GM10266 (cell line): Measurements from ENCODE around the gene MMP15.

ENCODE experiments used
- DNase-seq: peaks from one replicate; pipeline ENCODE4 v3.0.0; 2012; ENCODE audit errors: extremely low spot score
- CTCF ChIP-seq: IDR thresholded peaks from 2 replicates; pipeline ENCODE4 v1.5.1; 2012; ENCODE audit warnings: mild to moderate bottlenecking, low read depth; ENCODE audit not compliant: control insufficient read depth, insufficient read depth; ENCODE audit errors: missing control alignments

Gene MMP15

DNA sequence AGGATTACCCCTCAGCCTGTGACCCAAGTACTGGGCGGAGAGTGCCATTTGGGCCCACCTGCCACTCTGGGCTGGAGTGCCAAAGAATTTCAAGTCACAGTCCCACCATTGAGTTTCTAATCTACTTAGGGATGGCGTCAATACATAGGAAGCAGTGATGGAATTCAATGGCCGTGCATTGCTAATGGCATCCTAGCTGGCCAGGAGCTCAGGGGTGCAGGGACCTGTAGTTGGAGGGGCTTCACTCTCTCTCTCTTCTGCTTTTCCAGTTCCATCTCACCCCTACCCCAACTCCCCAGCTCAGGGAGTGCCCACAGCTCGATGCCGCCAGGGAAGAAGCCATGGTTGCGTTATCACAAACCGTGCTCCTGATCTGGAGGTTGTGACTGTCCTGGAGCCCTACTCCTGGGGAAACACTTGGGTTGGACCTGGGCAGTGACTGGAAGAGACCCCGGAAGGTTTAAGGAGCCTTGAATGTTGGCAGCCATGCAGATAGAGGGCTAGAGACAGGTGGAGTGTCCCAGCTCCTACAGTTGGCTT lies 2.4 kb downstream of the MMP15 start:
- DNase-seq, result no peak
- no peak for TF ChIP-seq CTCF

DNA sequence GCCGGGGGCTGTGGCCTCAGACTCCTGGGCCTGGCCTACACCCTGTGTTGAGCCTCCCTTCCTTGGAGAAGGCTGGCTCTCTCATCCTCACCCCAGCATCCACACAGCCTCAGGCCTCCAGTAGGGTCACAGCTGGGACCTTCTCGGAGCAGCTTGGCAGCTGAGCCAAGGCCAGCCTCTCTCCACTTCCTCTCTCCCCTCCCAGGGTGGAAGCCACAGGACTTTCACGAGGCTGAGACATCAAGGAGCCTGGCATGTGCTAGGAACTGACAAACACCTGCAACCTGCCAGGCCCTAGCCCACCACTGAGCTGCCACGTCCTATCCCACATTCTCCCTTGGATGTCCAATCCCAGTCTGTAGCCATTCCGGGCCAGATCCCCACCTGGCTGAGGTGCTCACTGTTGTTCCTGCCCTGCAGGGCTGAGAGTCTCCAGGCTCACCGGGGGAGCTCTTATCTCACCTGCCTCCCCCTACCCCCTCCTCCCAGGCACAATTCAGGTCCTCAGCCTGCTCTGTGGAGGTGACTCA lies 3.1 kb downstream of the MMP15 start:
- no peak for DNase-seq
- no peak for TF ChIP-seq CTCF

DNA sequence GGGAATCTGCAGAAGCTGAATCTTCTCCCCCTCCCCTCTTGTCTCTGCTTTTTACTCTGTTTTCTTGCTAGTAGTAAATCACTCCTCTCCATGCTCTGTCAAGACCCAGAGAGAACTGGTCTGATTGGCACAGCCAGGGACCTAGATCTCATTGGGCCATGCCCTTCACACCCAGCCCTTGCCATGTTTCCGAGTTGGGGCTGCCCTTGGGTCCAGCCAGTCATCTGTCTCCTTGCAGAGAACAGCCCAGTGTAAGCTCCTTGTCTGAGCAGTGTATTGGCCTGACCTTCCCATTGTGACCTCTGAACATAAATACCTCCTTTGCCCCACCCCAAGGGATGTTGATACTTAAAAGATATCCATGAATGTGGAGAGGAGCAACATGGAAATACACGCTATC lies 3.9 kb downstream of the MMP15 start:
- no peak for TF ChIP-seq CTCF
- no peak for DNase-seq

DNA sequence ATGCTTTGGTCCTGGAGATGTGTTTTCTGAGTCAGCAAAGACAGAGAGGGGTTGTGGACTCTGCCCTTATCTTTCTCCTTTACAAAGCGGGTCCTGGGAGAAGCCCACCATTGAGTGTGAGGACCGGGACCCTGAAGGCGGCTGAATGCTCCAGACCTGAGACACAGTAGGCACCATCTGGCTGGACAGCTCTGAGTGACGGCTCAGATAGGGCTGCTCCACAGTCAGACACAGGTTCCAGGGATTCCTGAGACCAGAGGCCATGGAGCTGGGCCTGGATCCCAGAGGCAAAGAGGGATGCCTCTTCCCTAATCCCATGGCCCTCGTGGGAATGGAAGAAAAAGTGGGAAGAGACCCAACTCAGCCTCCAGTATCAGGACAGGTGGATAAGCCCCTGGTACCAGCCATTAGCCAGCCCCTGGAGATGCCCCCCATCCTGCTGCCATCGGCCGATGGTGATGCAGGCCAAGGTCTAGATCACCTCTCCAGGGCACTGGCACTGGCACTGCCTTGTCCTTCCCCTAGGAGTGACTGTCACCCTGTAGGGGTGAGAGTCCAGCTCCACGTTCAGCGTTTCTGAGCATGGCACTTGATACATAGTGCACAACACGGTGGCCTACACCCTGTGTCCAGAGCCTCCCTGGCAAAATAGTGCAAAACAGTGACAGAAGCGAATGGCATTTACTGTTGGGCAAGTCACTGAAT lies 4.7 kb downstream of the MMP15 start:
- TF ChIP-seq CTCF, result no peak
- no peak for DNase-seq

DNA sequence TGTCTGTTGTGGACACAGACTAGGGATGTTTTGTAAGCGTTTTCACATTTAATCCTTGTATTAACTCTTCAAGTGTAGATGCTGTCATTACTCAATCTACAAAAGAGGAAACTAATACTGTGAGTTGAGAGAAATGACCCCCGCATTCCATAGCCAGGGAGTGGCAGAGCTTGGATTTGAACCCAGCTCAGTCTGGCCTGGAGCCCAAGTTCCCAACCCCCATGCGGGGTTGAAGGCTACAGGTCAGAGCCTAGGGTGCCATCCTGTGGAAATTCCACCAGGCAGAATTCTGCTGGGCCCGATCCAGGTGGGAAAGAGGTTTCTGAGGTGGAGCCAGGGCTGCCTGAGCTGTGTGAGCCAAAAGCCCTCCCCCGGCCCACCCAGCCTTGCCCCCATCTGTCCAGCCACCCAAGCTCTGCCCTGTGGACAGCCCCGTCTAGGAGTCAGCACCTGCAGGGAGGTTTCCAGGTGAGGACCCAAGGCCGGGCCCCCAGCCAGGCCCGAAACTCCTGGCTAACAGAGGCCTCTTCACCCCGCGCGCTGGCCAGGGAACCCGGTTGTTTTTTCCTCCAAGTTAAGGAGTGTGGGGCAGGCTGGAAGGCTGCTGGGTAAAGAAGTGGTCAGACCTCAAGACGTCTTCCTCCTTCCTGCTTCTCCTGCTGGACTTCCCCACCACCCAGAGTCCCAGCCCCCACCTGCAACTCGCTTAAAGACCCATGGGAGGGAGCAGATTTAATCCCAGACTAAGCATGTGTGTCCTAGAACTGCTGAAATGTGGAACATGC lies 5.7 kb downstream of the MMP15 start:
- DNase-seq, result no peak
- TF ChIP-seq CTCF, result no peak

DNA sequence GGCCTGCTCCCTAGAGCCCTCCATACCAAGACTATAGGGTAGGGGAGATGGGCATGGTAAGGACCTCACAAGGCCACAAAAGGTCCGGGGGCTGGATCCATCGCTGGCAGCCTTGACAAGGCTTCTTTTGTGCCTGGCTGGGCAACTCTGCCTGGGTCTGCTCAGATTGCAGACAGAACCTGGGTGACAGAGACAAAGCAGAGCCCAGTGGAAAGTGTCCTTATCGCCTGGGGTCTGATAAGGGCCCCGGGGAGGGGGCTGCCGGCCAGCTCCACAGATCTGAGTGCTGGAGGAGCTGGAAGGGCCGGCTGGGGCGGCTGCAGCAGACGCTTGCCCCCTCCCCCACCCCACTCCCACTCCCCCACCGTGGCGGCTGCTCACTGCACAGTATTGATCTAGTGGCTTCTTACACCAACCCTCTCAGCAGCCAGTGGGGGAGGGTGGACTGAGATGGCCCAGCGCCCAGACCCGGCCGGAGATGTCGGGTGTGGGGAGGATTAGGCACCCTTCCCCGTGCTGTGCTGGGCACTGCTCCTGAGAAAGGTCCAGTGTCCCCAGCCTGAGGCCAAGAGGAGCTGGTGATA lies 7.2 kb downstream of the MMP15 start:
- no peak for TF ChIP-seq CTCF
- no peak for DNase-seq

GRCh38 chr16:58034128-58034685 lies 8.7 kb downstream of the MMP15 start:
- no peak for DNase-seq
- TF ChIP-seq CTCF, result no peak
